ENCODE results near the gene MCIDAS.

GRCh38 chr5:55234121-55234700 lies 7.1 kb upstream of the MCIDAS start:
- TF ChIP-seq EP300 (IDR thresholded peaks at IDR 0.05) (peak in 1 of 2 donors; percentile 8), CTCF (IDR thresholded peaks at IDR 0.05) (no peak)

Measured in tibial nerve (tissue), 4 donors.